Adipose tissue (tissue), 3 donors: Measurements from ENCODE around the gene ABLIM3. TPM values are rescaled to one million over a fixed set of nuclear protein-coding genes. Genes with fewer than 3 reads are reported as not detected.

ENCODE experiments used
- H3K27ac ChIP-seq: one replicate; pipeline ENCODE4 v1.5.1; 2013; ENCODE audit warnings: low read depth, low read length
- WGBS, 3 donors: extraction: QIAGEN DNeasy Blood & Tissue Kit; methylation state at CpG; one replicate each; pipeline ENCODE4 v1.1.7; 2013; 5-methylcytosine and 5-hydroxymethylcytosine counted together
- polyA plus RNA-seq, 3 donors: library from polyadenylated mRNA; stranded (reverse); fragments of 200-250 nt; gene quantifications; one replicate each; pipeline ENCODE4 v1.2.3, GENCODE V29; 2013
- donor health status: healthy with polysubstance abuse.
- donor health status: Bipolar disorder and iron deficiency.
- donor health status: healthy.

ABLIM3 gene
- polyA plus RNA-seq, 3 donors, result 5.4 to 148 (median 37.5) TPM

DNA sequence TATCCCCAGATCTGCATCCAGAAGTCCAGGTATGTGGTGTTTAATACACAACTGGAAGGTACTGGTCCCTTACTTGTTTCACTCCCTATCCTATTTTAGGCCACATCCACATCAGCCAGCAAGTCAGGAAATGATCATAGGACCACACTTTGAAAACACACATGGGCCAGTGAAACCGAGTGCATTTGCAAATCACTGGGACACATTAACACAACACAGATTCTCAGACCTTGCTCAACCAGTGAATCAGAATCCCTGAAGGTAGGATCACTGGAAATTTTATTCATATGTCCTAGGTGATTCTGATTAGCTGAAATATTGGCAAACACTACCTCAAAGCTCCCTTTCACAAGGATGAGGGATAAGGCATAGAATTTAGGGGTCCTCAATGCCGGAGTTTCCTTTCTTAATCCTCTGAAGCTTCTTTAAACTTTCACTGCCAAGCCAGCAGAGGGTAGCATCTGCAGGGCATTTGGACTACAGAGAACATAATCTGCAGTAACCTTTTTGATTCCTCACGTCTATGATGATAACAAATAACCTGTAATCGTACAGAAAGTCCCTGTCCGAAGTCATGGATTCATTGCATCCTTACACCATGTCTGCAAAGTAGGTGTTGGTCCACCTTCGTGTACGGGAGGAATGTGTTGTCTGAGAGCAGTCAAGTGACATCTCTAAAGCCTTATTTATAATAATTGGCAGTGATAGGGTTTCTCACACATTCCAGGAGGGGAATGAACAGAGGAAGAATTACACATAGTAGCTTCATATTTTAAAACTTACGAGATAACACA, 11.0 kb upstream of the ABLIM3 start:
- 52 to 57% (median 53%) methylated on average over 8 of the region's 8 CpGs for WGBS, 3 donors
- H3K27ac ChIP-seq, result no peak overlapping the region

DNA sequence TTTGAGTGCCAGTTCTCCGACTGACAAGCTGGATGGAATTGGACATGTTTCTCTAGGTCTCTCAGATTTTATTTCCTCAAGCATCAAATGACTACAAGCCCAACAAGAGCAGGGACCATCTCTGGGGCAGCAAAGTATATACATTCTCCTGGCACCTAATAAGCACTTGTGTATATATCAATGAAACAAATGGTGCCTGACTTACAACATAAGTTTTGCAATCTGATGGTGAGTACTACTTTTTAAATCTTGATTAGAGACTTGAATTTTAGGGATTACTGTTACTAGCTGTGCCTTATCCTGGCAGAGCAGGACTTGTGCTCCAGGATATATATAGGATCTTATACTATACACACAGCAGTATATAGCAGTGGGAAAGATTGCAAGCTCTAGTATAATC, 8.8 kb upstream of the ABLIM3 start:
- 91 to 96% (median 91%) methylated on average over 1 of the region's 1 CpG for WGBS, 3 donors
- no peak overlapping the region for H3K27ac ChIP-seq

DNA sequence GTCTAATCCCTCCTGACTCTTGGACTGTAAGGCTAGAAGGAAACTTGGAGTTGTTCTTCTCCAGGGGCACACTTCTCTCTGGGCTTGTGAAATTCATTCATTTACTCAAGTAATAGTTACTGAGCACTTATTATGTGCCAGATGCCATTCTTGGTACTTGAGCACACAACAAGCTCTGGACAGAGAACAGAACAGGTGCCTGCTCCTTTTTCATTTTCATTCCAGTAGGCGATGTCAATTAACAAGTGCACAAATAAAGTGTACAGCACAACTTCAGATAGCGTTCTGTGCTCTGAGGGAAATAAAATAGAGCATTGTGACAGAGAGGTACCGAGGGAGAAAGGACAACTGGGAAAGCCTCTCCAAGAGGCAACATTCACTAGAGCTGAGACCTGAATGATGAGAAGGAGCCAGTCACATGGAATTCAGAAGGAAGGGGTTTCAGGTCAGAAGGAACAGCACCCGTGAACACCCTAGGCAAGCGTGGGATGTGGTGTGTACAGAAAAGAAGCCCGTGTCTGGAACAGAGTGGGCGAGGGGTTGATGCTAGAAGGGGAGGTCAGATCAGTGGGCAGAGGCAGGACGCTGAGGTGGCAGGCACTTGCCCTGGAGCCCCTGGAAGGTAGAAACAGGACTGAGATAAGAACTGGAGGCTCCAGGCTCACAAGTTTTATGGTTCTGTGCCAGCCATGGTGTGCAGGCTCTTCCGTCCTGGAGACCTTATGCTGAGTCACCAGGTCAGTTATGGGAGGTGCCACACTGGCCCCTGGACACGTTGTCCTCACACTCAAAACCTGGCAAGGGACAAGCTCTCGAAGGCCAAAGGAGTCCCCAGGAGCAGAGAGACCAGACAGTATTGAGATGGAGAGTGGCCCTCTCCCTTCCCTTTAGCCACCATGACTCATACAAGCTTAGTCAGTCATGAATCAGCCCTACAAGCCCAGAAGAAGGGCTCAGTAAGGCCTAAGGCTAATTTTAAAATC, 7.2 kb upstream of the ABLIM3 start:
- WGBS, 3 donors, result 67 to 83% (median 73%) methylated on average over 11 of the region's 11 CpGs
- no peak overlapping the region for H3K27ac ChIP-seq

DNA sequence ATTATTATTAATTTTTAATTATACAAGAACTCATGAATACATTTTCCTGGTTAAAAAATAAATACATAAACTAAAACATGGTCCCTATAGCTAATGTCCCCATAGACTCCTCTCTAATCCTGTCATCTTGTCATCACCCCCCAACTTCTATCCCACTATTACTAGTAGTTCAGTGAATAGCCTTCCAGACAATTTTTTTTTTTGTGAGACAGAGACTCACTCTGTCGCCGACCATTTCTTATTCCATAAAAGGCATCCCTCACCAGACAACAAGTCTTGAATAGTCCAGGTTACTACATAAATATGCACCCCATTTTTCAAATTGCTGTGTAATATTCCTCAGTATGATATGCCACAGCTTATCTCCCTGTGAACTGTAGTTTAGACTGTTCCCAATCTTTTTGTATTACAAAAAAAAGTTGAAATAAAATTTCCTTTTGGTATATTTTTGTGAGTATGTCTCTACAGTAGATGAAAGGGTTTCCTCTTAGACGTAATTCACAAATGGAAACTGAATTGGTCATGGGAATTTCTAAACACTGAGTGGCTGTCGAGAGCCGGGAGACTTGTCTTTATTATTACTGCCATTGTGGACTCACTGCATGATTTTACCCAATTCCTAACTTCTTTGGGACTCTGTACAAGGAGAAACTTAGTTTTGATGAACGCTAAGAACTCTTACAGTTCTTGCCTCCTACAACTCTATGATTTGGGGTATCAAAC, 6.4 kb upstream of the ABLIM3 start:
- WGBS, 3 donors, result 74 to 80% (median 75%) methylated on average over 6 of the region's 6 CpGs
- no peak overlapping the region for H3K27ac ChIP-seq

DNA sequence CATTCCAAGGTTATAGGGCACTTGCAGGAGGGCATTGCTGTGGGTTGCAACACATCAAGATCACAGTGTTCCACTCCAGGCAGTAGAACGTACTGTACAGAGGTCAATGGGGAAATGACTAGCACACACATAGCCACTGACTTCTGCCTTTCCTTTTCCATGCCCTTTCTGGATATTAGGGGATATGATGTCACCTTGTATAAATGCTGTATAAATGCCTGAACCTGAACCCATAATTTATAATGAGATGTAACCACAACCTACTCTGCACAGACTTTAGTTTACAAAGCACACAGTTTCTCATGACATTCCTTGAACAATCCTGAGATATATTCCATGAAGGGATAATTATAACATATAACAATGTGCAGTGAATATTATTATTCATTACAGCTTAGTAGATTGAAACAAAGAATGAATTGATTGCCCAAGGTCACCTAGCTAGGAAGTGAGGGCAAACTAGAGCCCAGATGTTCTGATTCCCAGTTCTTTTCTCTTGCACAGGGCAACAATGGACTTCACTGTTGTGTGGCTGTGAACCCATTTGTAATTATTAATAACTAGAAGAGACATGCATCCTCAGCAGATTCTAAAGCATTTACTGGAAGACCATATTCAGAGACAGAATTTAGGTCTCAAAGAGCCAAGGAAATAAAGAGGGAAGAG, 5.6 kb upstream of the ABLIM3 start:
- no peak overlapping the region for H3K27ac ChIP-seq

DNA sequence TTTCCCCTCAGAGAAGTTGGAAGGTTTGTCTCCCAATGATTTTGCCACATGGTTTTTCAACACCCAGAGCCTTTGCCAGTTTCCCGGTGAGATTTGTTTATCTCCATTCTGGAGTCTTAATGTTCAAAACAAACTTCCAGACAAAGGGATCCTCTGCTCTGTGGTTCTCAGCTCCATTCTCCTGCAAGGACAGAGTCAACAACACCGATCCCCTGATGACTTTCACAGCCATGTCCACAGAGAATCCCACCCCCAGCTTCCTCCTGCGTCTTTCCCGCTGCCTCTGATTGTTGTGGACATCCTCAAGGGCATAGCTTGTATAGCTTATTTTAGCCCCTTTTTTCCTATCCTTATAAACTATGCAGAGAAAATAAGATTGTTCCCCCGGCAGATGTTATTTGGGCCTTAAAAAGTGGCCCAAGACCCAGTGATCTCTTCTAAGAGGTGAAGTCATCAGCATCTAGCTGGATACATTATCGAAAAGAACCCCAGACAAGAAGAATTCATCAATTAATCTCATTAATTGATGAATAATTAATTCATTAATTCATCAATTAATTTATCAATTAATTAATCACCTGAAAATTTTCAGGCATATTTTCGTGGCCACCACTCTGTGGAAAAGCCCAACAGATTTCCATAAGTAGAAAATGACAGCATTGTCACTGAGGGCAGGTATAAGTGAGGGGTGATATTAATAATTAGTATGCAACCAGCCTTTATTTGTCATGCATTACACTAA, 2.9 kb upstream of the ABLIM3 start:
- no peak overlapping the region for H3K27ac ChIP-seq
- 68 to 79% (median 75%) methylated on average over 7 of the region's 7 CpGs for WGBS, 3 donors

More for the DNA sequence above, 5.6 kb upstream of the ABLIM3 start:
- 26 to 70% (median 30%) methylated on average over 1 of the region's 1 CpG for WGBS, 3 donors

DNA sequence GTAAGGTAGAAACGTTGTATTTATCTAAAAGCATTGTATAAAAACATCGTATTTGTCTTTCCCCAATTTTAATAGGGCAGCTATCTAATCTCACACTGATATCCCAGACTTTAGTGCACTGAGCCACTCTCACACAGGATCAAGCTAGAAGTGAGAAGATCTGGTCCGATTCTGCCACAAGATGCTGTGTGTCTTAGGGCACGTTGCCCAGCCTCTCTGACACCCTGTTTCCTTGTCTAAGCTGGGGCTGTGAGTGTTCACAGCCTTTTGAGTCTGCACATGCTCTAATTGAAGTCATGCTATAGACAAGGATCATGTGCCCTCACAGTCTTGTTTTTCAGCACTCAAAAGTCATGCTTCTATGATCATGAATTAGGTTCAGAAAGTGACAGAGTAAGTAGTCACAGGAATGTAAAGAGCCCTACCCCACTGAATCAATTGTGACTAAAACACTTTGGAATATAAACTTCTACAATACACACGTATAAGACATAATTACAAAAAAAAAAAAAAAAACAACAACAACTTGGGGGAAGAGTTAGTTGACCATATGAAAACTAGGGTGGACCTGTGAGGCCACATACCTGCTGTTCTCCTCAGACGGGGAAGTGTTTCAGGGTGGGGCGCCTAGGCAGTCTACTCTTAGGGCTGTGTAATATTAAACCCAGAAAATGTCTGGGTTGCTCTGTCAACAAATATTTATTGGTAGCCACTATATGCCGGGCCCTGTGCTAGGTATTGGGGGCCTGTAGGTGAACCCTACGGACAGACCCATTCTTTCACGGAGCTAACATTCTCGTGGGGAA, 893 bp upstream of the ABLIM3 start:
- no peak overlapping the region for H3K27ac ChIP-seq
- 82 to 86% (median 84%) methylated on average over 11 of the region's 11 CpGs for WGBS, 3 donors

DNA sequence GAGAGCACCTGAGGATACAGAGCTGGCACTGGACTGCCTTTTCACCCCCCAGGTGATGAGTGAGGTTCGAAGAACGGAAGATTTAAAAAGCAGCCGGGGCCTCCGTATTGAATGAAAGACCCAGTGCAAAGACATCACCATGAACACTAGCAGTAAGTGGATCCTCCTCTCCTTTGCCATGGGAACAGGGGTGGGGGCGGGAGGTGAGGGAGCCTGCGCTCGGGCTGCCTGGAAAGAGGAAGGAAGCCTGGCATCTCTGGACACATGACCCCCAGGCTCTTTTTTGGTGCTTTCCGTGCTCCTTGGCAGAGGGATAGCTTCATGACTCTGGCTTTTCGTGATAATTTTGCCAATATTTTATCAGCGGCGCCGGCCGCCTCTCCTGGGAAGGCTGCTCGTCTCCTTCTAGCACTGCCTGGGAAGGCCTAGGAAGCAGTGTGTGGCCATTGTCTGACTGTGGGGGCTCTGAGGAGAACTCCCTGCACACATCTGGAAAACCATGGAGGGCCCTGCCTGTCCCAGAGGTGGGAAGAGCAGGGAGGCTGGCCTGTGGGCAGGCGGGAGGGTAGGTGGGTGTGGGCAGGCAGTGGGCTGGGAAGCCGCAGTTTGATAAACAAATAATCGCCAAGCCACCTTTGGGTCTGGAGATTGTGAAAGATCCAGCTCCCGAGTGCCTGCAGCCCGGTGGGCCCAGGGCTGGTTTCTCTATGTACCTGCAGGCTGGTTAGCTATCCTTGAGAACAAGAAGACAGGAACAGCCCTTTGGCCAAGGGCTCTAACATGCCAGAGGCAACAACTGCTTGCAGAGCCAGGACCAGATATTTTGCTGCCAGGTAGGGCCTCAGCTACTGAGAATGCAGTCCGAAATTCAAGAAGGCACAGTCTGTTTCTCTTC, 911 bp downstream of the ABLIM3 start:
- WGBS, 3 donors, result 35 to 63% (median 38%) methylated on average over 18 to 20 of the region's 20 CpGs

DNA sequence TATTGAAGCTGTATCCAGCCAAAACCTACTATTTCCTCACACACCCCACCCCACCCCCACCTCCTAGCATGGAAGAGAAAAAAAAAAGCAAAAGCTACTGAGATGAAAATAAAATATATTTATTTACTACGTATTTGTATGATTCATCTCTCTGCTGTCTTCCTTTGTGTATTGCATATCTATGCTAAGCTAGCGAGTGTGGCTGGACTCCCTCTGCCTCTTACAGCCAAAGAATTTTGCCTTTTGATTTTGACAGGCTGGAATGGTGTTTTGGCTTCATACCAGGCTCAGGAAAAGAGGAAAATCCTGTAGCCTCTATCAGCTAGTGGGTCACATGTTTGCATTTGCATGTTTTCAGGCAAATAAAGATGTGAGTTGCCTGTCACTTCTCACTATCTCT, 2.2 kb downstream of the ABLIM3 start:
- no peak overlapping the region for H3K27ac ChIP-seq
- WGBS, 3 donors, result 34 to 47% (median 40%) methylated on average over 2 of the region's 2 CpGs

More for the DNA sequence above, 911 bp downstream of the ABLIM3 start:
- H3K27ac ChIP-seq, result no peak overlapping the region

DNA sequence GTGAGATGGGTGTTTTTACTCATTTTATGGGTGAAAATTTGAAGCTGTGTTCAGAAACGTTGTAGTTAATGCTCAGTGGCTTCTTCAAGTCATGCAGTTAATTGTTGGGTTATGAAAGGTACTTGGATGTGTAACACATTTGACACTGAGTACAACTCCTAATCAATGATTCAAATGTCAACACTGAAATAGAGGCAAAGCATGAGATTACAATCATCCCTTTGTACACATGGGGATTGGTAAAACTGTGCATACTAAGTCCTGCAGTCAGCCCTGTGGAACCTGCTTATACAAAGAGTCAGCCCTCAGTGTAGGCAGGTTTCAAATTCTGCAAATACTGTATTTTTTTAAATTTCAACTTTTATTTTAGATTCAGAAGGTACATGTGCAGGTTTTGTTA, 3.3 kb downstream of the ABLIM3 start:
- WGBS, 3 donors, result 26 to 59% (median 58%) methylated on average over 1 of the region's 1 CpG
- H3K27ac ChIP-seq, result no peak overlapping the region

DNA sequence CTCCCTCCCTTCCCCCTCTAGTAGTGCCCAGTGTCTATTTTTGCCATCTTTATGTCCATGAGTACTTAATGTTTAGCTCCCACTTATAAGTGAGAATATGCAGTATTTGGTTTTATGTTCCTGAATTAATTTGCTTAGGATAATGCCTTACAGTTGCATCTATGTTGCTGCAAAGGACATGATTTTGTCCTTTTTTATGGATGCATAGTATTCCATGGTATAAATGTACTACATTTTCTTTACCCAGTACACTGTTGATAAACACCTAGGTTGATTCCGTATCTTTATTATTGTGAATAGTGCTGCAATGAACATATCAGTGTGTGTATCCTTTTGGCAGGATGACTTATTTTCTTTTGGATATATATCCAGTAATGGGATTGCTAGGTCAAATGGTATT, 3.8 kb downstream of the ABLIM3 start:
- H3K27ac ChIP-seq, result no peak overlapping the region
- WGBS, 3 donors, result 88 to 98% (median 88%) methylated on average over 1 of the region's 1 CpG

DNA sequence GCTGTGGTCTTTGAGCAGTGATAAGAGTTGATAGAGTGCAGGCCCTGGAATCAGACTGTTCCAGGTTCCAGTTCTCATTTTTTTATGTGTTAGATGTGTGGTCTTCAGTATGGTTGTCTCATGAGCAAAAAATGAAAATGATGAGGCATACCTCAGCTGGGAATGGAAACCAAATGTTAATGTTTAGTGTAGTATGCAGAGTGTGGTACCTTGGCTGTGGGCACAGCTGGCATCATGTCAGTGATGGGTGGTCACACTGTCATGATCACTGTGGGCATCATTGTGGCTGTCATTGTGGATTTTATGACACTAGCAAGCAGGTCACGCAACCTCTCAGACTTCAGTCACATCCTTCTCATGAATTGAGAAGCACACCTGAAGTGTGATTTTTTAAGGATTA, 6.4 kb downstream of the ABLIM3 start:
- 88 to 97% (median 88%) methylated on average over 1 of the region's 1 CpG for WGBS, 3 donors

DNA sequence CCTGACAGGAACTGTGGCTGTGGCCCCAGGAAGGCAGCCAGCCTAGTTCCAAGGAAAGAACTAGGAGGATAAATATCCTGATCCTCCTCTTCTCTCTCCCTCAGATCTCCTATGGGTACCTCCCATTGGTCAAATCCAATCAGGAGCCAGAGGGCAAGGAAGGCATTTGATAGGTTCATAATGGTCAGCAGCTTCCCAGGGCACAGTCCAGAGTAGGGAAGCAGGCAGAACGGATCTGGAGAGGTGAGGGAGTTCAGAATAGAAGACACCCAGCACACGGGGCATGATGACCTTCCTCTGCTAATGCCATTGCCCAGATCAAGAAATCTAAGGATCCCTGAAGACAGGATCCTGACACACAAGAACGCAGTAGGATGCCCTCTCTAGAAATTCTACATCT, 8.6 kb downstream of the ABLIM3 start:
- no peak overlapping the region for H3K27ac ChIP-seq
- WGBS, 3 donors, result 62 to 72% (median 63%) methylated on average over 3 of the region's 3 CpGs

More for the DNA sequence above, 6.4 kb downstream of the ABLIM3 start:
- H3K27ac ChIP-seq, result no peak overlapping the region

DNA sequence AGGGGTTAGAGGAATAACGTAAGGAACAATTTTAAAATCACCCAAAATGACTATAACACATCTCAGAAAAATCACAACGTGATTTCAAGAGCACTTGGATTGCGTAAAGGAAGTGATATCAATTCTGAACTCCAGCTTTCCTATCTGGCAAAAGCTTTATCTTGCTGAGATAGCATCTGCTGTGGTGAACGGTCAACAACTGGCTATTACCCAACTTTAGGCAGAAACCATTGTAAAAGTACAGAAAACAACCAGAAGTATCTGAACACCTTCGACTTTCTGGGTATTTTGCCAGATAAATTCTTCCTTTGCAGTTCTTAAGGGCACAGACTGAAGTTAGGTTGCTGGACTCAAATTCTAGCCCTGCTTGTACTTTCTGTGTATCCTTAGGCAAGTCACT, 9.2 kb downstream of the ABLIM3 start:
- no peak overlapping the region for H3K27ac ChIP-seq
- WGBS, 3 donors, result 17 to 36% (median 18%) methylated on average over 5 of the region's 5 CpGs

DNA sequence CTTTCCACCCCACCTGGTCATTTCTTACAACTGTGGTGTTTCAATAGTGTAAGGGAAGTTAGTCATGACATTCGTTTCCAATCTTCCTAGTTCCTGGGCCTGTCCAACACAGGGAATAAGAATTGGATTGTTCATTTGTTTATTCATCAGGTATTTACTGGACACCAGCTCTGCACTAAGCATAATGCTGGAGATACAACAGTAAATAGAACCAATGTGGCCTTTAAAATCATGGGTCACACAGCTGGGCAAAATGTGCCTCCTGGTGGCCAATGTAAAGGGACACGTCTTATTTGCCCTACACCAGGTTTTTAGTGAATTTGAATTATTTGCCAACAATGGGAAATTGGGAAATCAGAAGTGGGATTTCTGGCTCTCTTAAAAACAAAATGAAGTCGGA, 10.4 kb downstream of the ABLIM3 start:
- no peak overlapping the region for H3K27ac ChIP-seq

DNA sequence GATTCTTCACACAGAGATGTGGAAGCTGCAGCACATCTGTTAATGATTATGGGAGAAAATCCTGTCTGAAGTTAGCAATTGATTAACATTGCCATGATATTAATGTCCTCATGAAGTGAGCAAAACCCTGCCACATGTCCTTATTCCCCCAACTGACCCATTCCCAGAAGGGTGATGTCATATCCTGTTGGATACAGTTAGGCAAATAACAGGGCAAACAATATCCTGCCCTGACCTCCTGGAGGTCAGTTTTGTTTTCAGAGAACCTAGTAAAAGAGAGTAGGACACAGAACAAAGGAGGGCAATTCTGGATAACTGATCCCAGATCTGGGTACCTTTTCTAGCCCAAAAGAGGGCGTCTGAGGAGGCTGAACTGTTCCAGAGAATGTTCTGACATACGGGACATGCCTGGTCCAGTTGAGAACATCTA, 11.0 kb downstream of the ABLIM3 start:
- WGBS, 3 donors, result 50 to 84% (median 72%) methylated on average over 2 of the region's 2 CpGs

More for the DNA sequence above, 10.4 kb downstream of the ABLIM3 start:
- 52 to 66% (median 65%) methylated on average over 3 of the region's 3 CpGs for WGBS, 3 donors

More for the DNA sequence above, 11.0 kb downstream of the ABLIM3 start:
- no peak overlapping the region for H3K27ac ChIP-seq
